AG04450 (cell line): Measurements from ENCODE around the gene SLC1A4. TPM values are rescaled to one million over a fixed set of nuclear protein-coding genes. Genes with fewer than 3 reads are reported as not detected.

Source experiments
- CTCF ChIA-PET: fragments of 300-600, 350-600 bp; formaldehyde crosslinking; extraction: SDS; loops from one replicate; lab custom pipeline; 2022; ENCODE audit warnings: antibody characterized with exemption, inconsistent platforms; lab: Charles Lee
- POLR2A ChIA-PET: fragments of 350-600 bp; formaldehyde crosslinking; extraction: SDS; loops from one replicate; lab custom pipeline; 2021; ENCODE audit warnings: antibody characterized with exemption, inconsistent platforms; lab: Yijun Ruan, JAX
- DNase-seq: peaks from one replicate; pipeline ENCODE4 v3.0.0-alpha.2; 2011; ENCODE audit warnings: low read depth, low spot score
- H3K27ac ChIP-seq: one replicate; pipeline ENCODE4 v1.5.1; 2012; ENCODE audit warnings: low read depth, low read length, control low read depth
- H3K27me3 ChIP-seq: one replicate; pipeline ENCODE4 v1.6.0; 2012; ENCODE audit warnings: low read length; ENCODE audit not compliant: control insufficient read depth, insufficient read depth
- H3K4me3 ChIP-seq: 2 replicates; pipeline ENCODE4 v1.5.1; 2011; ENCODE audit warnings: mild to moderate bottlenecking, low read depth, low read length, control low read depth
- H3K9me3 ChIP-seq: 2 replicates; pipeline ENCODE4 v1.5.1; 2012; ENCODE audit warnings: low read length; ENCODE audit not compliant: control insufficient read depth, insufficient read depth
- CTCF ChIP-seq: IDR thresholded peaks from 2 replicates; pipeline ENCODE4 v1.5.1; 2011; ENCODE audit warnings: low read depth, low read length, control low read depth, inconsistent platforms
- polyA plus RNA-seq: library from polyadenylated mRNA; depleted of rRNA; stranded (reverse); fragments of >200 nt; gene quantifications from 2 replicates; pipeline ENCODE4 v1.2.3, GENCODE V29; 2011

Gene SLC1A4
- polyA plus RNA-seq, 1 experiment: 24.8 TPM

- DNase-seq: no peak
- no peak for TF ChIP-seq CTCF
- POLR2A ChIA-PET: no interaction called here
- CTCF ChIA-PET: no interaction called here
- H3K9me3 ChIP-seq: no peaks in the 10 kb centered on the region
- H3K27ac ChIP-seq: no peak overlapping the region
- H3K27me3 ChIP-seq: no peaks in the 10 kb centered on the region
- H3K4me3 ChIP-seq: no peak overlapping the region
Observed at GRCh38 chr2:64985447-64985846, 3.8 kb upstream of the SLC1A4 start.

- ChIA-PET POLR2A (interaction anchor here (0.6 to 1.7 kb wide), 7 partner anchors 10 to 69 kb away, joined by 3 to 7 read pairs (median 4); partner anchors contain the start of gene CEP68), CTCF (interaction anchor here (1.0 to 2.2 kb wide), 4 partner anchors 9 to 400 kb away, joined by 3 to 16 read pairs (median 4); no protein-coding TSS in a partner anchor)
- H3K9me3 ChIP-seq: no peaks in the 10 kb centered on the region
- no peak for DNase-seq
- H3K27ac ChIP-seq: peak overlapping the region; percentile 65
- peak overlapping the region; percentile 88 for H3K4me3 ChIP-seq
- H3K27me3 ChIP-seq: no peaks in the 10 kb centered on the region
- TF ChIP-seq CTCF: no peak
Observed at GRCh38 chr2:64987001-64987955, 1.9 kb upstream of the SLC1A4 start.

- no peak for DNase-seq
Observed at GRCh38 chr2:64987956-64988419, 1.2 kb upstream of the SLC1A4 start.

GRCh38 chr2:64988420-64989125 is 626 bp upstream of the SLC1A4 start:
- Histone ChIP-seq H3K9me3 (no peaks in the 10 kb centered on the region), H3K27ac (peak overlapping the region; percentile 99), H3K27me3 (no peaks in the 10 kb centered on the region), H3K4me3 (peak overlapping the region; percentile 88)
- POLR2A ChIA-PET: interaction anchor here (0.6 to 1.7 kb wide), 16 partner anchors 9 to 658 kb away, joined by 3 to 12 read pairs (median 4); partner anchors contain the start of genes CEP68 and SERTAD2
- CTCF ChIA-PET: interaction anchor here (1.0 to 2.2 kb wide), 5 partner anchors 8 to 70 kb away, joined by 3 to 16 read pairs (median 4); no protein-coding TSS in a partner anchor
- peak; percentile 77 for DNase-seq
- peak; percentile 54 for TF ChIP-seq CTCF

More at GRCh38 chr2:64987956-64988419, 1.2 kb upstream of the SLC1A4 start:
- peak overlapping the region; percentile 99 for H3K27ac ChIP-seq
- H3K9me3 ChIP-seq: no peaks in the 10 kb centered on the region
- H3K27me3 ChIP-seq: no peaks in the 10 kb centered on the region
- POLR2A ChIA-PET: interaction anchor here (0.6 to 1.7 kb wide), 13 partner anchors 9 to 657 kb away, joined by 3 to 12 read pairs (median 4); partner anchors contain the start of gene CEP68
- peak overlapping the region; percentile 88 for H3K4me3 ChIP-seq
- CTCF ChIA-PET: interaction anchor here (1.0 to 2.2 kb wide), 5 partner anchors 9 to 401 kb away, joined by 3 to 16 read pairs (median 4); no protein-coding TSS in a partner anchor
- no peak for TF ChIP-seq CTCF
